MM.1S (cell line): ENCODE results near the gene TRIL.

ENCODE experiments used
- DNase-seq: peaks from one replicate; pipeline ENCODE4 v3.0.0-alpha.2; 2015
- H2AFZ ChIP-seq: fragments of 300-600 bp; sonication (generic); 2 replicates; pipeline ENCODE4 v1.6.0; 2016; ENCODE audit warnings: antibody characterized with exemption, low read length
- H3F3A ChIP-seq: fragments of 300-600 bp; sonication (generic); 2 replicates; pipeline ENCODE4 v1.6.1; 2016; ENCODE audit warnings: mild to moderate bottlenecking, antibody characterized with exemption, low read length, moderate library complexity, mixed read lengths; ENCODE audit not compliant: insufficient read depth
- H3K27ac ChIP-seq: fragments of 300-600 bp; sonication (generic); 2 replicates; pipeline ENCODE4 v1.5.1; 2016; ENCODE audit warnings: mild to moderate bottlenecking, low read length
- H3K27me3 ChIP-seq: fragments of 300-600 bp; sonication (generic); replicated peaks from 2 replicates; pipeline ENCODE4 v1.6.0; 2016; ENCODE audit warnings: low read length; ENCODE audit not compliant: insufficient read depth
- H3K36me3 ChIP-seq: fragments of 300-600 bp; sonication (generic); replicated peaks from 2 replicates; pipeline ENCODE4 v1.6.1; 2016; ENCODE audit warnings: mild to moderate bottlenecking, low read length, mixed read lengths; ENCODE audit not compliant: insufficient read depth
- H3K4me1 ChIP-seq: fragments of 300-600 bp; sonication (generic); 2 replicates; pipeline ENCODE4 v1.6.1; 2016; ENCODE audit warnings: low read length, mixed read lengths
- H3K4me2 ChIP-seq: fragments of 300-600 bp; sonication (generic); 2 replicates; pipeline ENCODE4 v1.6.0; 2016; ENCODE audit warnings: low read depth, low read length
- H3K4me3 ChIP-seq: fragments of 300-600 bp; sonication (generic); 2 replicates; pipeline ENCODE4 v1.5.1; 2016; ENCODE audit warnings: low read length, mixed read lengths
- H3K79me2 ChIP-seq: fragments of 300-600 bp; sonication (generic); 2 replicates; pipeline ENCODE4 v1.6.1; 2016; ENCODE audit warnings: mixed run types, low read length, mixed read lengths
- H3K9ac ChIP-seq: fragments of 300-600 bp; sonication (generic); 2 replicates; pipeline ENCODE4 v1.6.1; 2016; ENCODE audit warnings: low read length, mixed read lengths
- H3K9me2 ChIP-seq: fragments of 300-600 bp; sonication (generic); replicated peaks from 2 replicates; pipeline ENCODE4 v1.6.1; 2016; ENCODE audit warnings: mild to moderate bottlenecking, low read length, mixed read lengths; ENCODE audit not compliant: insufficient read depth
- H3K9me3 ChIP-seq: fragments of 300-600 bp; sonication (generic); replicated peaks from 2 replicates; pipeline ENCODE4 v1.6.1; 2016; ENCODE audit warnings: mild to moderate bottlenecking, low read length, mixed read lengths; ENCODE audit not compliant: insufficient read depth
- H4K20me1 ChIP-seq: fragments of 300-600 bp; sonication (generic); 2 replicates; pipeline ENCODE4 v1.6.1; 2016; ENCODE audit warnings: mild to moderate bottlenecking, low read length, moderate library complexity, mixed read lengths; ENCODE audit not compliant: insufficient read depth
- CTCF ChIP-seq: fragments of 300-600 bp; sonication (generic); IDR thresholded peaks from 2 replicates; pipeline ENCODE4 v1.5.1; 2016; ENCODE audit warnings: antibody characterized with exemption, low read length, mixed read lengths
- EZH2 ChIP-seq: fragments of 300-600 bp; sonication (generic); optimal IDR thresholded peaks from 2 replicates; pipeline ENCODE3; 2017; ENCODE audit warnings: low read depth, mild to moderate bottlenecking, antibody characterized with exemption, low read length, mixed read lengths
- EZH2phosphoT487 ChIP-seq: fragments of 300-600 bp; sonication (generic); IDR thresholded peaks from 2 replicates; pipeline ENCODE4 v1.6.1; 2018; ENCODE audit warnings: antibody characterized with exemption, low read length

The TRIL gene

GRCh38 chr7:28958235-28958979 lies at the start of gene TRIL:
TSS of gene TRIL (minus strand) at chr7:28958330. CDS start at chr7:28958046, 284 bp downstream.
- no peaks in the 10 kb centered on the region for H3K36me3 ChIP-seq
- no peak within 1 kb of the TSS for H3K4me2 ChIP-seq
- no peak within 1 kb of the TSS for H2AFZ ChIP-seq
- no peaks in the 10 kb centered on the region for H3K9me3 ChIP-seq
- TF ChIP-seq CTCF (no peak), EZH2 (no peak)
- no peak for DNase-seq
- no peak within 1 kb of the TSS for H3K27ac ChIP-seq
- no peaks in the 10 kb centered on the region for H3K27me3 ChIP-seq
- H3K9me2 ChIP-seq: no peaks in the 10 kb centered on the region
- no peak within 1 kb of the TSS for H3K9ac ChIP-seq
- peaks cover 2% of the 10 kb centered on the region; the same call in 1 of the 2 replicates for H3F3A ChIP-seq
- H3K4me1 ChIP-seq: peaks cover 10% of the 10 kb centered on the region
- H3K79me2 ChIP-seq: no peaks in the 10 kb centered on the region
- H4K20me1 ChIP-seq: no peaks in the 10 kb centered on the region
- no peak within 1 kb of the TSS for H3K4me3 ChIP-seq

- TF ChIP-seq CTCF: no peak
- no peak for TF ChIP-seq EZH2
- TF ChIP-seq EZH2phosphoT487: no peak
- H3K4me1 ChIP-seq: no peaks in the 10 kb centered on the region
- no peak overlapping the region for H3K9ac ChIP-seq
- no peaks in the 10 kb centered on the region for H3K9me3 ChIP-seq
- no peak overlapping the region for H2AFZ ChIP-seq
- no peaks in the 10 kb centered on the region for H3F3A ChIP-seq
- no peaks in the 10 kb centered on the region for H3K79me2 ChIP-seq
- no peak overlapping the region for H3K4me3 ChIP-seq
- H3K27ac ChIP-seq: no peak overlapping the region
- no peak for DNase-seq
- H3K27me3 ChIP-seq: no peaks in the 10 kb centered on the region
- no peaks in the 10 kb centered on the region for H3K36me3 ChIP-seq
- no peak overlapping the region for H3K4me2 ChIP-seq
- no peaks in the 10 kb centered on the region for H3K9me2 ChIP-seq
- H4K20me1 ChIP-seq: no peaks in the 10 kb centered on the region
Measured at GRCh38 chr7:29007127-29007526, 49.0 kb upstream of the TRIL start.

- DNase-seq: no peak
Measured at GRCh38 chr7:29005829-29006228, 47.7 kb upstream of the TRIL start.

More at GRCh38 chr7:29005829-29006228, 47.7 kb upstream of the TRIL start:
- H3K4me3 ChIP-seq: no peak overlapping the region
- H4K20me1 ChIP-seq: no peaks in the 10 kb centered on the region
- H3K9ac ChIP-seq: no peak overlapping the region
- H3K79me2 ChIP-seq: no peaks in the 10 kb centered on the region
- no peaks in the 10 kb centered on the region for H3F3A ChIP-seq
- H3K4me1 ChIP-seq: no peaks in the 10 kb centered on the region
- H2AFZ ChIP-seq: no peak overlapping the region
- no peaks in the 10 kb centered on the region for H3K27me3 ChIP-seq
- H3K36me3 ChIP-seq: no peaks in the 10 kb centered on the region
- H3K9me3 ChIP-seq: no peaks in the 10 kb centered on the region
- TF ChIP-seq EZH2 (no peak), CTCF (no peak), EZH2phosphoT487 (no peak)
- H3K4me2 ChIP-seq: no peak overlapping the region
- no peaks in the 10 kb centered on the region for H3K9me2 ChIP-seq
- no peak overlapping the region for H3K27ac ChIP-seq
